ENCODE measurements around the gene AADAT. TPM values are rescaled to one million over a fixed set of nuclear protein-coding genes. Genes with fewer than 3 reads are reported as not detected.

Gene AADAT
- total RNA-seq, 2 donors from 2014 or later: 16.2 to 31.2 TPM

DNA sequence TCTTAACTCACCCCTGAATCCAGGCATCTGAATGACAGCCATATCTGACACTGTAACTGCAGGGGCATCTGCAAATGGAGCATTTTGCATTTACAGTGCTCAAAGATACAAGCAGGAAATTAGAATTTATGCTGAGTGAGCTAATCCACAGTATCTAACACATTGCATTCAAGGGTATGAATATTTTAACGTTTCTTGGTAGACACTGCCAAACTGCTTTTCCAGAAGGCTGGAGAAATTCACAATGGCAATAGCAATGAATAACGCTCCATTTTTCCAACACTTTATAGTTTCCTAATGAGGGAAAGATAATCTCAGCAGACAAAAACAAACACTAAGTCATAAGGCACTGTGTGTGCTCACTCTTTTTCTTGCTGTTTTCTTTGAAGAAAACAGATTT, 30.9 kb downstream of the AADAT start:
- intact Hi-C loops (cut with DNase I): no loop called here
- Histone ChIP-seq H3K4me1 (replicated peaks) (no peaks in the 10 kb centered on the region), H3K4me3 (no peak overlapping the region), H3K36me3 (no peaks in the 10 kb centered on the region), H3K27ac (no peak overlapping the region), H3K9me3 (no peaks in the 10 kb centered on the region), H3K27me3 (replicated peaks; ENCODE audit: insufficient read depth) (no peaks in the 10 kb centered on the region)
- no peak for DNase-seq (ENCODE audit: low spot score)
- WGBS: 51% methylated on average over 2 of the region's 2 CpGs
- TF ChIP-seq, protein P1, sequence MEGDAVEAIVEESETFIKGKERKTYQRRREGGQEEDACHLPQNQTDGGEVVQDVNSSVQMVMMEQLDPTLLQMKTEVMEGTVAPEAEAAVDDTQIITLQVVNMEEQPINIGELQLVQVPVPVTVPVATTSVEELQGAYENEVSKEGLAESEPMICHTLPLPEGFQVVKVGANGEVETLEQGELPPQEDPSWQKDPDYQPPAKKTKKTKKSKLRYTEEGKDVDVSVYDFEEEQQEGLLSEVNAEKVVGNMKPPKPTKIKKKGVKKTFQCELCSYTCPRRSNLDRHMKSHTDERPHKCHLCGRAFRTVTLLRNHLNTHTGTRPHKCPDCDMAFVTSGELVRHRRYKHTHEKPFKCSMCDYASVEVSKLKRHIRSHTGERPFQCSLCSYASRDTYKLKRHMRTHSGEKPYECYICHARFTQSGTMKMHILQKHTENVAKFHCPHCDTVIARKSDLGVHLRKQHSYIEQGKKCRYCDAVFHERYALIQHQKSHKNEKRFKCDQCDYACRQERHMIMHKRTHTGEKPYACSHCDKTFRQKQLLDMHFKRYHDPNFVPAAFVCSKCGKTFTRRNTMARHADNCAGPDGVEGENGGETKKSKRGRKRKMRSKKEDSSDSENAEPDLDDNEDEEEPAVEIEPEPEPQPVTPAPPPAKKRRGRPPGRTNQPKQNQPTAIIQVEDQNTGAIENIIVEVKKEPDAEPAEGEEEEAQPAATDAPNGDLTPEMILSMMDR (IDR thresholded peaks at IDR 0.05): no peak
- TF ChIP-seq POLR2AphosphoS5 (IDR thresholded peaks at IDR 0.05): no peak
- TF ChIP-seq POLR2A (IDR thresholded peaks at IDR 0.05): no peak

DNA sequence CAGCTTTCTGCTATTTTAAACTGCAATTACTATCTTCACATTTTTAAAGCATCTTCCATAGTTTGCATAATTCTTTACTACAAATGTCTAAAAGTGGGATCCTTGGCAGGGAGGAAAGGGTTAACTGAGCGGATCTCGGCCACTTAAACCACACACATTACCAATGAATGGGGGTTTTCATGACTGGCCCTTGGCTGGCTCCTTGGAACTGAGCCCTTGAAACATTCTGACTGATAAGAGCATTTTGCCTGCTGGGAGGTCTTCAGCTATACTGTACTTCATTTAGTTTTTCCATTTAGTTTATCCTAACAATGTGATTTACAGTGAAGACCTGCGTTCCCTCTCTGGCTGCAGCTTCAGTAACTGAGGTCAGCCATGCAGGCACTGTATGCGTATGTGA, 31.9 kb downstream of the AADAT start:
- Histone ChIP-seq H3K27me3 (replicated peaks; ENCODE audit: insufficient read depth) (no peaks in the 10 kb centered on the region), H3K27ac (no peak overlapping the region), H3K4me1 (replicated peaks) (no peaks in the 10 kb centered on the region), H3K9me3 (no peaks in the 10 kb centered on the region), H3K4me3 (no peak overlapping the region), H3K36me3 (no peaks in the 10 kb centered on the region)
- intact Hi-C loops (cut with DNase I): no loop called here
- TF ChIP-seq POLR2AphosphoS5 (IDR thresholded peaks at IDR 0.05) (no peak), POLR2A (IDR thresholded peaks at IDR 0.05) (no peak)
- TF ChIP-seq, protein P1 (IDR thresholded peaks at IDR 0.05): no peak
- no peak for DNase-seq (ENCODE audit: low spot score)
- 73% methylated on average over 4 of the region's 4 CpGs for WGBS

DNA sequence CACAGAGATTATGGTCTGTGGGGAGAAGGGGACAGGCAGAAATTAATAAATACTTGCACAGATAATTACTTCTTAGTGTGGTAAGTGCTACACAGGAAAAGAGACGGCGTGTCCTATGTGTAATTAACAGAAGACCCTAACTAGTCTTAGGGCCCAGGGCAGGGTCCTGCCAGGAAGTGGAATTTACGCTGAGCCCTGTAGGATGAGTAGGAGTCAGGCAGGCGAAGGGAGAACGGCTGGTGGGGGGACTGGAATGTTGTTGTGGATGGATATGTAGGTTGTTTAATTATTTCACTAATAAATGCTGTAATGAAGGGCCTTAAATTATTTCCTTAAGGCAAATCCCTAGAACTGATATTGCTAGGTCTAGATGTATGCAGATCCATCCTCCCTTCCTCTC, 36.8 kb downstream of the AADAT start:
- 77% methylated on average over 5 of the region's 5 CpGs for whole genome bisulfite sequencing
- Histone ChIP-seq H3K4me1 (replicated peaks) (no peaks in the 10 kb centered on the region), H3K9me3 (no peaks in the 10 kb centered on the region), H3K27me3 (replicated peaks; ENCODE audit: insufficient read depth) (no peaks in the 10 kb centered on the region), H3K27ac (no peak overlapping the region), H3K36me3 (no peaks in the 10 kb centered on the region), H3K4me3 (no peak overlapping the region)
- TF ChIP-seq POLR2AphosphoS5 (IDR thresholded peaks at IDR 0.05) (no peak), POLR2A (IDR thresholded peaks at IDR 0.05) (no peak)
- TF ChIP-seq, protein P1 (IDR thresholded peaks at IDR 0.05): no peak
- DNase-seq (ENCODE audit: low spot score): no peak
- intact Hi-C loops (cut with DNase I): no loop called here

DNA sequence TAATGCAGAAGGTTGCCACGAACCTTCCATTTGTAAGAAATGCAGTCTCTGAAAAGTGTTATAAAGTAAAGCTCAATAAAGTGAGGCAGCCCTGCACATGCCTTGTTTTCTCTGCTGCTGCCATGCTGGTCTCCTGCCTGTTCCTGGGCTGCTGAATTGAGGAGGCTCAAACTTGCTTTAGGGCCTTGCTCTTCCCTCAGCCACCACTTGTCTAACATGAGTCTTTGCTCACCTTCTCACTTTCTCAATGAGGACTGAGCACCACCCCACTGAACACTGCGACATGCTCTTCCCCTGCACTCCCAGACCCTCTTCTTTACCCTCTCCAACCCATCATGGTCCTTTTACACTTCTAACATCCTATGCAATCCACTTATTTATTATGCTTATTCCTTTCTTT, 38.4 kb downstream of the AADAT start:
- Histone ChIP-seq H3K9me3 (no peaks in the 10 kb centered on the region), H3K27me3 (replicated peaks; ENCODE audit: insufficient read depth) (no peaks in the 10 kb centered on the region), H3K36me3 (no peaks in the 10 kb centered on the region), H3K4me1 (replicated peaks) (no peaks in the 10 kb centered on the region), H3K27ac (no peak overlapping the region), H3K4me3 (no peak overlapping the region)
- 89% methylated on average over 2 of the region's 2 CpGs for WGBS
- intact Hi-C loops (cut with DNase I): no loop called here
- no peak for DNase-seq (ENCODE audit: low spot score)
- TF ChIP-seq POLR2AphosphoS5 (IDR thresholded peaks at IDR 0.05) (no peak), POLR2A (IDR thresholded peaks at IDR 0.05) (no peak)
- TF ChIP-seq, protein P1 (IDR thresholded peaks at IDR 0.05): no peak

DNA sequence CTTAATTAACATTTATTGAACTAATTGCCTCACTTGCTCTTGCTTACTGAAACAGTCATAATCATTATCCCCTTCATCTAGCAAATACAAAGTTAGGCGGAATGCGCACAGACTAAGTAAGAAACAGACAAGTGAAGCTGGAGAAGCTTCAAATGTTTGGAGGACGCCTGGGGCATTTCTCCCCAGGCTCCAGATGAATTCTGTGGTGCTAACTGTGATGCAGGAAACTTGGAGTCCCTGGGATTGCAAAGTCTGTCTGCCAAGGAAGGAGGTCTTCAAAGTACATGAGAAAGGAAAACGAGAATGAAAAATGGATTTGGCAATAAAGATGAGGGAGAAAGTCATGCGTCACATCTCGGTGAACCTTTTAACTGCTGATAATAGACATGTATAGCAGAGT, 40.0 kb downstream of the AADAT start:
- Histone ChIP-seq H3K4me1 (replicated peaks) (no peaks in the 10 kb centered on the region), H3K27me3 (replicated peaks; ENCODE audit: insufficient read depth) (no peaks in the 10 kb centered on the region), H3K27ac (no peak overlapping the region), H3K4me3 (no peak overlapping the region), H3K36me3 (no peaks in the 10 kb centered on the region), H3K9me3 (no peaks in the 10 kb centered on the region)
- TF ChIP-seq, protein P1 (IDR thresholded peaks at IDR 0.05): no peak
- no peak for TF ChIP-seq POLR2A (IDR thresholded peaks at IDR 0.05)
- no peak for TF ChIP-seq POLR2AphosphoS5 (IDR thresholded peaks at IDR 0.05)
- WGBS: 65% methylated on average over 6 of the region's 6 CpGs
- intact Hi-C loops (cut with DNase I): loop anchor here (5.0 kb wide), 1 partner anchor 237 kb away; no protein-coding TSS in a partner anchor
- DNase-seq (ENCODE audit: low spot score): no peak
